NCI-H1417 treated with DMSO at 0.1 percent for 48 hours (cell line): ENCODE measurements around the gene PTRH1.

Source experiments
- DNase-seq: peaks from one replicate; lab custom pipeline; 2025; lab: John Stamatoyannopoulos, UW

Gene PTRH1

DNA sequence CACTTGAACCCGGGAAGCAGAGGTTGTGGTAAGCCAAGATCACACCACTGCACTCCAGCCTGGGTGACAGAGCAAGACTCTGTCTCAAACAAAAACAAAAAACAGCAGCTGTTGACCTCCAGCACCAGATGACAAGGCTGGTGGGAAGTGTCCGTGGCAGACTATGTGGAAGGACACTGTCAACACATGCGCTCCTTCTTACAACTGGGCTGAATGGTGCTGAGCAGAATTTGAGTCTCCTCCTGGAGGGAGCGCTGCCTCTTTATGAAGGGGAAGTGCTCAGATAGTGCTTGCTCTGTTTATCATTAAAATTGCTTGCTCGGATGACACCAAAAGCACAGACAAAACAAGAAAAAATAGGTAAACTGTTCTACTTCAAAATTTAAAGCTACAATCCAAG, 17.9 kb downstream of the PTRH1 start:
- DNase-seq = no peak

DNA sequence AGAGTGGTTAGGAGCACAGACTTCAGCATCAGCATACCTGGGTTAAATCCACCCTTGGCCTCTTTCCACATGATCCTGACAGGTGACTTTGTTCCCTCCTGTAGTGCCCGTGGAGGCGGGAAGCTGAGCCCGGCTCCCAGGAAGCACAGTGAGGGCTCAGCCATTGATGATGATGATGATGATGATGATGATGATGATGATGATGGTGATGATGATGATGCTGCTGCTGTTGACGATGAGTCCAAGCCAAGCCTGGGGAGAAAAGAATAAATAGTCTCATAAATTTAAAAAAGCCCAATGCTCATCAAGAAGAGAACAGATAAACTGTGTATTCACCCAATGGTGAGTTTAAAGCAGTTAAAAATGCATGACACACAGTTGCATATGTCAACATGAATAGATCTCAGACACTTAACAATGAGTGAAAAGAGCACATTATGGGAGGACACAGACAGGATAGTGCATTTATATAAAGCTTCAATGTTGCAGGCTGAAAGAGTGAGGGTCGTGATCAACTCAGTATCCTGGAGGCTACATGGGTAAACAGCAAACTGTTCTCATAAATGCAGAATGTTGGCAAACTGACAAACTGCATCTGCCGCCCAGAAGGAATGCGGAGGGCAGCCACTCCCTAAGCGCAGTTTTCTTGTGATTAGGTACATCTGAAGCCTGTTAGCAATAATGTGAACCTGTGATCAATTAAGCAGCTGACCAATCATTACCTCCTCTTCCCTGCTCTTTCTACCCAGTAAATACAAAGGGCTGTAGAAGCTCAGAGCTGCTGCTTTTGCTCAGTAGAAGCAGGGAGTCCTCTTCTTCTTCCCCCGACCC, 20.4 kb downstream of the PTRH1 start:
- DNase-seq = no peak

GRCh38 chr9:127693697-127694096, 21.8 kb downstream of the PTRH1 start:
- DNase-seq = no peak

DNA sequence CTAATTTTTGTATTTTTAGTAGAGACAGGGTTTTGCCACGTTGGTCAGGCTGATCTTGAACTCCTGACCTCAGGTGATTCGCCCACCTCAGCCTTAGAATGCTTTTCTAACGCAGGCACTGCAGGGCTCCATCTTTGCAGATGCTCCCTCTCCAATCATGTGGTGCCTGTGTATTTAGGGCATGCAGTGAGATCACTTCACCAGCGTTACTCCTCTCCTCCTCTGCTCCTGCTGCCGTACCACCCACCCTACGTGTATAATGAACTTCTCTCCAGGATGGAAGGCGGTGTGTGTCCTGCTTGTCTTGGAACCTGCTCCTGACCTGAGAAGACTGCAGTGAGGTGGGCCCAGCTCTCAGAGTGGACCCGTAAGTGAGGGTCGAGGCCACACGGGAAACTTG, 22.3 kb downstream of the PTRH1 start:
- DNase-seq = no peak

GRCh38 chr9:127692071-127692470, 23.4 kb downstream of the PTRH1 start:
- DNase-seq = no peak

DNA sequence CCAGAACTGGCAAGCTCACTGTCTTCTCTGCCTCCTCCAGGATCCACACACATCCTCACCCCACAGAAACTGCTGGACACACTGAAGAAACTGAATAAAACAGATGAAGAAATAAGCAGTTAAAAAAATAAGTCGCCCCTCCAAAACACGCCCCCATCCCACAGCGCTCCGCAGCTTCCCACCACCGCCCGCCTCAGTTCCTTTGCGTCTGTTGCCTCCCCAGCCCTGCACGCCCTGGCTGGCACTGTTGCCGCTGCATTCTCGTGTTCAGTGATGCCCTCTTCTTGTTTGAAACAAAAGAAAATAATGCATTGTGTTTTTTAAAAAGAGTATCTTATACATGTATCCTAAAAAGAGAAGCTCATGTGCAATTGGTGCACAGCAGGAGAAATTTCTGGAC, 24.7 kb downstream of the PTRH1 start:
- DNase-seq = no peak

GRCh38 chr9:127689329-127690000, 26.0 kb downstream of the PTRH1 start:
- DNase-seq = no peak

DNA sequence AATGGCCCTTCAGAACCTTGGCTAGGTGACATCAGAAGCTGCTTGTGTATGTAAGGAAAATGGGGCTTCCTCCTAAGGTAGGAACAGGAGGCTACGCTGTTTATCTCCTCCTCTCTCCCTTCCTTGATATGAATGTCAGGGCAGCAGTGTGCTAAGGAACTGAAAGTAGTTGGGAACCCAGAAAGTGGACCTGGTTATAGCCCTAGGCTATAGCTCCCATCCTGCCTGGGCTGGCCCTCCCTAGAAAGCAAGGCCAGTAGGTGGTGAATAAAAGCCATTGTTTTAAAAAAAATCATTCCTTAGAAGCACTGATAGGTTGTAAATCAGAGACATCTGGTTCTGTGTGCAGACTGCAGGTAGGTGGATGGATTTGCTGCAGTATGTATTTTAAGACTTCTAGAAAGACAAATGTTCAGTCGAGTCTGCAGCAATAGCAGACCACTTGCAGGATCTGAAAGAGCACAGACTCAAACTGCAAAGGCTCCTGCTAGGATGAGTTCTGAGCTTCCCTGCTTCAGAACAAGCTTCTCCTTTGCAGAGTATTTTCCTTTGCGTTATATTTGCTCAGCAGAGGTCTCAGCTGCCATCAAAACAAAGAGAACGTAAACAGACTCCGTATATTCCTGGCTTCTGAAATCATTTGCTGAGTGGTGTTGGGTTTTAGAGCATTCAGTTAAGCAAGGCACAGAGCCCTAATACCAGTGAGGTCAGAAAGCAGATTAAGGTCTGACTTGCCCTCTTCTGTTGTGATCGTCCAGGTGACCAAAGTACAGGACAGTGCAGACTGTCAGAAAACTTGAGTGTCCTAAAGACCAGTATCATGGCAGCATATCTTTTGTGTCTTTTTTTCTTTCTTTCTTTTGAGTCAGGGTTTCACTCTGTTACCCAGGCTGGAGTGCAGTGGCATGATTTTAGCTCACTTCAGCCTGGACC, 28.7 kb downstream of the PTRH1 start:
- no peak for DNase-seq

- DNase-seq = no peak
Observed at GRCh38 chr9:127684576-127684975, 30.9 kb downstream of the PTRH1 start.

GRCh38 chr9:127683723-127684122, 31.7 kb downstream of the PTRH1 start:
- no peak for DNase-seq

GRCh38 chr9:127682351-127683136, 32.9 kb downstream of the PTRH1 start:
- no peak for DNase-seq

DNA sequence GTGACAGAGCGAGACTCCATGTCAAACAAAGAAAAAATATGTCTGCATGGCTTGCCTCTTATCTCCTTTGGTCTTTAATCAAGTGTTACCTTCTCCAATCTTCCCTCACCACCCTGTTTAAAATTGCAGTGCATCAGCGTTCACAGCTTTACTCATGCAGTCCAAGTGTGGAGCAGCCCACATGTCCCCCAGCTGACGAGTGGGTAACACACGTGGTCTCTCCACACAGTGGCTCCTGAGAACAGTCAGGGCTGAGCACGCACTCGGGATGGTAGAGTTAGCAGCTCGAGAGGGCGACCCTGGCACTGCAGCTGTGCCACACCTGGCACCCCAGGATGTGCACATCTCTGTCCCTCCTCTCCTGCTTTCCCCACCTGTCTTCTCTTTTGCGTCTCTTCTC, 34.6 kb downstream of the PTRH1 start:
- DNase-seq = no peak

- no peak for DNase-seq
Observed at GRCh38 chr9:127680226-127680625, 35.2 kb downstream of the PTRH1 start.

- no peak for DNase-seq
Observed at GRCh38 chr9:127679506-127679905, 36.0 kb downstream of the PTRH1 start.

DNA sequence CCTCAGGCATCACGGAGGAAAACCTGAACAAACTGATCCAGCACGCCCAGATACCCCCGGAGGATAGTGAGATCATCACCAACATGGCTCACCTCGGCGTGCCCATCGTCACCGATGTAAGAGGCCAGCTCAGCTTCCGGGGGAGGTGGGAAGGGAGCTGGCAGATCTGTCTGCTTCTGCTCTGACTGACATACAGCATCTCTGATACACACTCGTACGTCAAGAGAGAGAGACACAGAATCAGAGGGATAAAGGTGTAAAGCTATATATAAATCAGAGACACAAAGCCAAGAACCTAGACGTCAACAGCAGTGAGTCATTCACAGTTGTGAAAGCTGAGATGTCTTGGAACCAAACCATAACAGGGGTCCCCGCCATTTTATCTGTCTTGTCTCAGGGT, 38.8 kb downstream of the PTRH1 start:
- DNase-seq = no peak

DNA sequence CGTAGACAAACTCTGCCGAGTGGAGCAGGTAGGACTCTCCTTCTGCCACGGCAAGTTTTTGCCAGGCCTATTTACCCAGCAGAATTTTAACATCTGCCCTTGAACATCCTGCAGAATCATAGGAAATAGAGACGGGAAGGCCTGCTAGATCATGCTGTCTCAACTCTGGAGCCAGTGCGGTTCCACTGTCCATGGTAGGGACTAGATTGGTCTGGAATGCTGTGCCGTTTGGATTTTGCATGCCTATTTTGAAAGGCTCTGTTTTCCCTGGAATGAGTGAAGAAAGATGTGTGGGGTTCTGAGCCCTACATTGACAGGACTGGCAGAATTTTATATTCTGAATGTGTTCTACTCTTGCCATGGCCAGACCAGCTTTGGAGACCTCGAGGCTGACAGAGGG, 42.2 kb downstream of the PTRH1 start:
- no peak for DNase-seq

DNA sequence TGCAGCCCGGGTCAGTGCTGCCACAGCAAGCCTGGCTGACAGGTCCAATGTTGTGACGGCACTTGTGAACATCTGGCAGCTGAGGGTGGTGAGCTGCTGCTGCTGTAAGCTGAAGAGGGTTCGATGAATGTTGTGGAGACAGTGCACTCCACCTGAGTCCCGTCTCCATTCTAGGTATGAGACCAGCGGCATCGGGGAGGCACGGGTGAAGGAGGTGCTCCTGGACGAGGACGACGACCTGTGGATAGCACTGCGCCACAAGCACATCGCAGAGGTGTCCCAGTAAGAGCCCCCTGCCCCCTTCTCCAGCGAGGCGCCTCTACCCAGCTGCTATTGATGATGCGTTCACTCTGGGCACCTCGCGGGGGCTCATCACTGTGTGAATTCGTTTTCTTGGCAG, 47.6 kb downstream of the PTRH1 start:
- DNase-seq = no peak

- no peak for DNase-seq
Observed at GRCh38 chr9:127667127-127667844, 48.2 kb downstream of the PTRH1 start.

GRCh38 chr9:127664678-127665507, 50.6 kb downstream of the PTRH1 start:
- DNase-seq = no peak

GRCh38 chr9:127664324-127664677, 51.2 kb downstream of the PTRH1 start:
- DNase-seq = no peak
